ACC112 (cell line): ENCODE measurements around the gene CCDC187.

Source experiments
- H2AFZ ChIP-seq: fragments of 200-600 bp; sonication (generic); one replicate; pipeline ENCODE4 v1.6.0; 2017; ENCODE audit warnings: antibody characterized with exemption, low read length; ENCODE audit not compliant: unreplicated experiment
- H3K27ac ChIP-seq: fragments of 200-600 bp; sonication (generic); 2 replicates; pipeline ENCODE4 v1.5.1; 2014; ENCODE audit warnings: low read depth, mild to moderate bottlenecking, antibody characterized with exemption, low read length, moderate library complexity
- H3K27me3 ChIP-seq: fragments of 200-600 bp; sonication (generic); 2 replicates; pipeline ENCODE4 v1.6.1; 2014; ENCODE audit warnings: mild to moderate bottlenecking, antibody characterized with exemption, low read length, moderate library complexity, mixed read lengths; ENCODE audit not compliant: insufficient read depth
- H3K36me3 ChIP-seq: fragments of 200-600 bp; sonication (generic); 2 replicates; pipeline ENCODE4 v1.6.1; 2016; ENCODE audit warnings: mild to moderate bottlenecking, antibody characterized with exemption, low read length, moderate library complexity, mixed read lengths; ENCODE audit not compliant: insufficient read depth
- H3K4me1 ChIP-seq: fragments of 200-600 bp; sonication (generic); one replicate; pipeline ENCODE4 v1.6.1; 2016; ENCODE audit warnings: low read length, mixed read lengths; ENCODE audit not compliant: insufficient read depth, unreplicated experiment, control insufficient read depth
- H3K4me3 ChIP-seq: fragments of 200-600 bp; sonication (generic); 2 replicates; pipeline ENCODE4 v1.5.1; 2014; ENCODE audit warnings: mild to moderate bottlenecking, low read depth, low read length
- H3K79me2 ChIP-seq: fragments of 200-600 bp; sonication (generic); one replicate; pipeline ENCODE4 v1.6.0; 2016; ENCODE audit warnings: low read length; ENCODE audit not compliant: control insufficient read depth, unreplicated experiment, insufficient read depth

CCDC187 gene

DNA sequence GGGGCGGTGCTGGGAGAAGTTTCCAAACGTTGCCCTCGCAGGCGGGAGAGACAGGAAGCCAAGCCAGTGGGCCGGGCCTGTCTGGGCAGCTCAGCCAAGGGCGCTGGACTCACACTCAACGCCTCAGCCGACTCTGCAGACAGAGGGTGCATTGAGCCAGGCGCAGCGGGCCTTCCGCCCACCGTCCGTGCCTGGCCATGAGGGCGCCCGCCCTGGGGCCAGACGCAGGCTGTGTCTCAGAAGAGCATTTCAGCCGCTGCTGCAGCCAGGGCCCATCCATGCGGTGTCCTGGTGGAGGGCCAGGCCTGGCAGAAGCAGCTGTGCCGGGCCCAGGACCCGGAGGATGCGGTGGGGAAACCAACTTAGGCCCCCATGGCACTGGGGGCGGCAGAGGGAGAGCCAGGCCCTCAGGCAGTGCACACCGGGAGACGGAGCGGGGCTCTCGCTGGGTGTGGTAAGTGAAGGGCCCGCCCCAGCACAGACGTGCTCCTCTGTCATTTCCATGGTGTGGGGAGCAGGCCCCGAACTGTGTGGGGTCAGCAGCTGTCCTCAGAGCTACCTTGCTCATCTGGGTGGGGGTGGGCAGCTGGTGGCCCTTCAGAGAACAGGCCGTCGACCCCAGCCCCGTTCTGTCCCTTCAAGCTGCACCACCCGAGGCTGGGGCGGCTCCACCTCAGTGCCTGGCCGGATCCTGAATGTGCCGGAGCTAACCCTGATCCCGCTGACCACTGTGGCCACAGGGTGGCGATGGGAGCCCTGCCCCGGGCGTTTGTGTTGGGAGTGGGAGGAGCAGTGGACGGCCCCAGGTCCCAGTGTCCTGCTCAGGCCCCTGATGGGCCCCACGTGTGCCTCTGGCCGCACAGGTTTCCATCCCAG, 41.6 kb upstream of the CCDC187 start:
- Histone ChIP-seq H3K27me3 (no peaks in the 10 kb centered on the region), H3K4me3 (peak overlapping the region; percentile 62), H2AFZ (no peak overlapping the region), H3K79me2 (no peaks in the 10 kb centered on the region), H3K4me1 (peaks cover 21% of the 10 kb centered on the region), H3K36me3 (no peaks in the 10 kb centered on the region), H3K27ac (peak overlapping the region; percentile 35; the same call in 1 of the 2 replicates)

DNA sequence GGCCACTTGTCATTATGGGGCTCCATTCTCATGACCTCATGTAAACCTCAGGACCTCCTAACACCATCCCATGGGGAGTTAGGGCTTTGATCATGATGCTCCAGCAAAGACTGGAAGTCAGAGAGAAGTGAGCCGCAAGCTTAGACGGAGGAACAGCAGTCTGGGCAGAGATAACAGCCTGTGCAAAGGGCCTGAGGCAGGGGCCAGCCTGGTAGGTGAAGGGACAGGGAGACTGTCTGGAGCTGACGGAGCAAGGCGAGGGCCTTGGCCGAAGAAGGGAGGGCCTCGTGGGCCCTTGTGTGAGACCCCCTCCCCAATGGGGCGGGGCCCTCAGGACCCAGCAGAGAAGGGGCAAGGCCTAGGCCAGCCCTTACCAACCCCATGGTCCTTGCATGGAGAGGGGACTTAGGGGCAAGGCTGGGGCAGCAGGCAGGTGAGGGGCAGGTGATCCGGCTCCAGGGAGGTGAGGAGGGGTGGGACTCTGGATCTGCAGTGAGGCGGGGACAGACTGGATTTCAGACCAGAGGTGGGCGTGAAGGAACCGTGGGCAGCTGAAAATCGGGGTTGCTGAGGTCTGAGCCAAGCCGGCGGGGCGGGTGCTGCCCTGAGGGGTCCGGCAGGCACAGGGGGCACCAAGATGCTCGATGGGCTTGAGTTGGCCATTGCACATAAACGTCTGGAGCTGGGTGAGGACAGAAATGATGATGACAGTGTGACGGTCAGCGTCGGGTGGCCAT, 40.8 kb upstream of the CCDC187 start:
- no peak overlapping the region for H3K4me3 ChIP-seq
- no peaks in the 10 kb centered on the region for H3K36me3 ChIP-seq
- H3K4me1 ChIP-seq: peaks cover 21% of the 10 kb centered on the region
- no peak overlapping the region for H2AFZ ChIP-seq
- H3K27me3 ChIP-seq: no peaks in the 10 kb centered on the region
- H3K79me2 ChIP-seq: no peaks in the 10 kb centered on the region
- H3K27ac ChIP-seq: 0 out of 2 replicates have a peak overlapping the region, but pooled peaks have one; percentile 12

DNA sequence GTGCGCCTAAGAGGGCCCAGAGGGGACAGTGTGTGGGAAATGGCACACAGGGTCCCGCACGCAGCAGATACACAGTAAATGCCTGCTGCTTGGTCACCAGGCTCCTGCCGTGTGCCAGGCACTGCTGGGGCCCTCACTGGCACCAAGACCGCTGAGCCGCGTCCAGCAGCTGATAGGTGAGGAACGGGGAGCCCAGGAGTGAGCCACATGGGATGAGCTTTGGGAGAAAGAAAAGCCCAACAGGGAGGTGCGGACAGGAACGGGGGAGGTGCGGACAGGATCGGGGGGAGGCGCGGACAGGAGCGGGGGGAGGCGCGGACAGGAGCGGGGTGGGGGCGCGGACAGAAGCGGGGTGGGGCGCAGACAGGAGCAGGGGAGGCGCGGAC, 40.0 kb upstream of the CCDC187 start:
- Histone ChIP-seq H3K79me2 (no peaks in the 10 kb centered on the region), H3K27me3 (no peaks in the 10 kb centered on the region), H3K27ac (no peak overlapping the region), H3K4me3 (no peak overlapping the region), H2AFZ (no peak overlapping the region), H3K4me1 (peaks cover 21% of the 10 kb centered on the region), H3K36me3 (no peaks in the 10 kb centered on the region)

DNA sequence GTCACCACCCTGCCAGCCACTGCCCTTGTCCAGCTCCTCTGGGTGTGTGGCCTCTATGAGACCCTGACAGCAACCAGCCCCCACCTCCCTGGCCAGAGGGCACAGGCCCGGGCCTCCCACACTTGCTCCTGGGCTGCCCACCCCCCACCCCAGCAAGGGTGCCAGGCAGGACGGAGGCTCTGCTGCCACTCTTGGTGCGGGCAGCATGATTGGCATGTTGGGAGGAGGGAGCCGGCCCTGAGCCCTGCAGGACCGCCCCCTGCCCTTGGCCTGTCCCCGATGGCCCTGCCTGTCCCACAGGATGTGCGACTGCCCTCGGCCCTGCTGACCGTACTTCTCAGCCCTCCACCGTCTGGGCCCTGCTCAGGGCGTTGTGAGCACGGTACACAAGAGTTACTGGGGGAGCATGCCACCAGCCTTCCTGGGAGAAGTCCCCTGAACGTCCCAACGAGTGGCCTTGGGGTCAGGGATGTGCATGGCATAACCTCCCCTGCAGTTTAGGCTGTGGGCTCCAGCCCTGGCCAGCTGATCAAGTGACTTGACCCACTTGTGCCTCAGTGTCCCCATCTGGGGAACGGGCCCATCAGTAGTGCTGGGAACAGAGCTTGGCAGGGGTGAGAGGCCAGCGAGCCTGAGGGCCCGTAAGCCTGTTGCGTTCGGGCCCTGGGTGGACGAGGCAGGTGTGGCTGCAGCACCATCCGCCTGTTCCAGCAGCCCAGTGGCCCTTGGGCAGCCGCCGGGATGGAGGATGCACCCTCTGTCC, 39.4 kb upstream of the CCDC187 start:
- peaks cover 21% of the 10 kb centered on the region for H3K4me1 ChIP-seq
- no peak overlapping the region for H3K4me3 ChIP-seq
- H3K36me3 ChIP-seq: no peaks in the 10 kb centered on the region
- no peaks in the 10 kb centered on the region for H3K27me3 ChIP-seq
- no peaks in the 10 kb centered on the region for H3K79me2 ChIP-seq
- no peak overlapping the region for H2AFZ ChIP-seq
- no peak overlapping the region for H3K27ac ChIP-seq

DNA sequence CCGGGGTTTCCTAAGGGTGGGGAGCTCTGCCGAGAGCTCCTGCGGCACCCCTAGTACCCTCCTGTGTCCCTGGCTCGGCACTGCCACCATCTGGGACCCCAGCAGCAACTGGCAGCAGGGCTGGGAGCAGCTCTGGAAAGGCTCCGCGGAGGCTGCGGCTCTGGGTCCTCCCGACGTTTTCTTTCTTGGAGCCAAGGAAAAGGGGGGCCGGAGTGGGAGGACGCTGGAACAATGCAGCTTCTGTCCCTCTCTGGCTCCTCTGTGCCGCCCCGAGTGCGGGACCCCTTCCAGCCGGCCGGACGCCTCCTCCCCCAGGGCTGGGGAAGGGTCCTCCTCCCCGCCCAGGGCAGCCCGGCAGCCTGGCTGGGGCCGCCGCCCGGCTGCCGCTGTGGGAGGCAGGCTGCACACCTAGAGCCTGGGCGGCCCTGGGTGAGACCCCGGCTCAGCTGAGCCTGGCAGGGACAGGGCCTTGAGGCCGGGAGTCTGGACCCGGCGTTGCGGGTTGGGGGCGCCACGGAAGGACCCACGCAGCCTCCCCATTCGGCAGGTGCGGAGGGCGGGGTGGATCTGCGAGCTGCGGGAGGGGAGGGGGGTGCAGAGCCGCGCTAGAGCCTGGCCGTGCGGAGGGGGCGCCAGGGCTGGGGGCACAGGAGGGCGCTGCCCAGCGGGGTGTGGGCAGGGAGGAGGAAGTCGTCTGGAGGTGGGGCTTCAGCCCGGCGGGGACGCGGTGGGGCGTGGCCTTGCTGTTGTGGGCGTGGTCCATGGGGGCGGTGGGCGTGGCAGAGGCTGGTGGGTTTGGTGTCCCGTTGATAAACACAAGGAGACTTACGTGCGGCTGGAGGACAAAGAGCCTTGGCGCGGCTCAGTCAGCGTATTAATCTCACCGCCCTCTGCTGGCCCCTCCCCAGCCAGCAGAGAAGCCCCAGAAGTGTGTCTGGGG, 38.6 kb upstream of the CCDC187 start:
- Histone ChIP-seq H3K36me3 (no peaks in the 10 kb centered on the region), H2AFZ (no peak overlapping the region), H3K4me3 (no peak overlapping the region)

DNA sequence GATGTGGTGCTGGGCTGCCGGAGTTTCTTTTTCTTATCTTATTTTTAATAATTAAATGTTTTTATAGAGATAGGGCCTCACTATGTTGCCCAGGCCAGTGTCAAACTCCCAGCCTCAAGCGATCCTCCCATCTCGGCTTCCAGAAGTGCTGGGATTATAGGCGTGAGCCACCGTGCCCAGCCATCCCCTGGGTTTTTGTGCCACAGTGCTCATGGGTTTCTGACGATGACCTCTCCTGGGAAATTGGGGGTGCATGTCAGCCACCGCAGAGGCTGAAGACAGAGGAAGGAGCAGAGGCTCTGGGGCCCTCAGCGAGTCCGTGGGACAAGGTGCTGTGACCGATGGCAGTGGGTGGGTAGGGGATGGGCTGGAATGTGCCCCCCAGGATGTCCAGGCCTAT, 37.9 kb upstream of the CCDC187 start:
- Histone ChIP-seq H3K27me3 (no peaks in the 10 kb centered on the region), H3K27ac (no peak overlapping the region), H3K79me2 (no peaks in the 10 kb centered on the region), H3K36me3 (no peaks in the 10 kb centered on the region), H3K4me3 (no peak overlapping the region), H3K4me1 (peaks cover 20% of the 10 kb centered on the region), H2AFZ (no peak overlapping the region)

More for the DNA sequence above, 38.6 kb upstream of the CCDC187 start:
- peaks cover 21% of the 10 kb centered on the region for H3K4me1 ChIP-seq
- H3K79me2 ChIP-seq: no peaks in the 10 kb centered on the region
- no peak overlapping the region for H3K27ac ChIP-seq
- H3K27me3 ChIP-seq: no peaks in the 10 kb centered on the region

DNA sequence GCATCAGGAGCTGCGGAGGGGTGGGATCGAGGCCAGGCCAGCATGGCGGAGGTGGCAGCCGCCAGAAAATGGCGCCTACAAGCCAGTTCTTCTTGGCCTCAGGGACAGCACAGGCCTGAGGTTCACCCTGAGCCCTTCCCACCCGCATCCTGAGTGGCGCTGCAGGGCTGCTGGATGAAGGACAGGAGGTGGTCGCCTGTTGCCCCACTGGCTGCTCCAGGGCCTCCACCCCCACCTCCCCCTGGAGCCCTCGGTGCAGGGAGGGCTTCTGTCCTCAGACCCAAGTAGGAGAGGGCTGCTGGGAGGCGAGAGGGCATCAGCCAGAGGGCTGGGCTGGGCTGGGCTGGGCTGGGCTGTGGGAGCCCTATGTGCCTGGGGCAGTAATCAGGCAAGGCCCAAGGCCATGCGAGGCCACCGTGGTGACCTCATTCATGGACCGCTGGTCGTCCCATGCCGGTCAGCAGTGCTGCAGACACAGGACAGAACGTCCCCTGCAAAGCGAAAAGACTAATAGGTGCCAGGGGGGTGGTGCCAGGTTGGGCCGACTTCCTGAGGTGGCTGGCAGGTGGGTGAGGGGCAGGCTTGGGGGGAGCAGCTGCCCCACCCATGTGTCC, 37.3 kb upstream of the CCDC187 start:
- H3K27me3 ChIP-seq: no peaks in the 10 kb centered on the region
- H3K27ac ChIP-seq: no peak overlapping the region
- no peaks in the 10 kb centered on the region for H3K79me2 ChIP-seq
- H3K4me3 ChIP-seq: no peak overlapping the region
- peaks cover 18% of the 10 kb centered on the region for H3K4me1 ChIP-seq
- no peaks in the 10 kb centered on the region for H3K36me3 ChIP-seq
- H2AFZ ChIP-seq: no peak overlapping the region

DNA sequence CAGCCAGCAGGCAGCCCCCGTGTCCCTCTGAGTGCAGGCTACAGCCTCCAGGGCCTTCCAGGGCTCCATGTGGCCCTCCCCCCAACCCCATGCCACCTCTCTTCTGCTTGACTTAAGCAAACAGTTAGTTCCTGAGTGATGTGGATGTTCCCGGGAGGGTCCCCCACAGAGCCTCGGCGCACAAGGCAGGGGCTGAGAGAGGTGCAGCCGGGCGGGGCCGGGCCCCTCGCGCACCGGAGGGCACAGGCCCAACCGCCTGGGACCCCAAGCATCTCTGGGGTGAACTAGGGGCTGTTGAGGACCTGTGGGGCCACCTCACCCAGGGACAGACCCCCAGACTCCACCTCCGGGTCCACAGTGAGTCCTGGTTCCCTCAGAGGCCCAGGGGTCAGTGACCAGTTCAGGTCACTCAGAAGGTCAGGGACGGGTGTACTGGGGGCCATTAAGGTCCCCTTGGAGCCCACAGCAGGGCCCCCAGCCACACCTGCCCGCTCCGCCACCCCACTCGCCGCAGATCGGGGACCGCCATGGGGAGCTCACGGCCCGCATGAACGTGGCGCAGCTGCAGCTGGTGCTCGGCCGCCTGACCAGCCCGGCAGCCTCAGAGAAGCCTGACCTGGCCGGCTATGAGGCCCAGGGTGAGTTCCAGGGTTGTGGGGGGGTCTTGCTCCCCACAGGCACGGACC, 36.6 kb upstream of the CCDC187 start:
- H3K4me3 ChIP-seq: no peak overlapping the region
- H3K36me3 ChIP-seq: no peaks in the 10 kb centered on the region
- peaks cover 19% of the 10 kb centered on the region for H3K4me1 ChIP-seq
- H2AFZ ChIP-seq: no peak overlapping the region
- no peaks in the 10 kb centered on the region for H3K27me3 ChIP-seq
- H3K79me2 ChIP-seq: no peaks in the 10 kb centered on the region
- no peak overlapping the region for H3K27ac ChIP-seq

DNA sequence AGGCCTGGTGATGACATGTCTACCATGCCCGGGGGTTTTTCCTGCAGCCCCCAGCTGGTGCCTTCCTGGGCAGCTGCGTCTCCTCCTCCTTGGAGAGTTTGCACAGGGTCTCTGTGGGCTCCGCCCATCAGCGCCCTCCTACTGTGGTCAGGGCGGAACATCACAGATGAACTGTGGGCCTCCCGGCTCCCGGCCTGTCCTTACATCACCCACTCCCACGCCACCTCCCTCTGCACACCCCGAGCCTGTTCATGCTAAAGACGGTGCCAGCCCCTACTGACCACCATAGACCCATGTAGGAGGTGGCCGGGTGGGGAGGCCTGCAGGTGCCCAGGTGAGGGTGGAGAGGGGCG, 36.0 kb upstream of the CCDC187 start:
- Histone ChIP-seq H2AFZ (no peak overlapping the region), H3K36me3 (no peaks in the 10 kb centered on the region), H3K4me3 (no peak overlapping the region)

More for the DNA sequence above, 36.0 kb upstream of the CCDC187 start:
- H3K79me2 ChIP-seq: no peaks in the 10 kb centered on the region
- H3K27me3 ChIP-seq: no peaks in the 10 kb centered on the region
- no peak overlapping the region for H3K27ac ChIP-seq
- H3K4me1 ChIP-seq: peaks cover 14% of the 10 kb centered on the region
